ENCODE data around the gene TP53RK. TPM values are rescaled to one million over a fixed set of nuclear protein-coding genes. Genes with fewer than 3 reads are reported as not detected.

TP53RK gene
- total and polyA plus RNA-seq, 3 donors from 2014 or later = 20.9 to 25.8 (median 23.4) TPM

DNA sequence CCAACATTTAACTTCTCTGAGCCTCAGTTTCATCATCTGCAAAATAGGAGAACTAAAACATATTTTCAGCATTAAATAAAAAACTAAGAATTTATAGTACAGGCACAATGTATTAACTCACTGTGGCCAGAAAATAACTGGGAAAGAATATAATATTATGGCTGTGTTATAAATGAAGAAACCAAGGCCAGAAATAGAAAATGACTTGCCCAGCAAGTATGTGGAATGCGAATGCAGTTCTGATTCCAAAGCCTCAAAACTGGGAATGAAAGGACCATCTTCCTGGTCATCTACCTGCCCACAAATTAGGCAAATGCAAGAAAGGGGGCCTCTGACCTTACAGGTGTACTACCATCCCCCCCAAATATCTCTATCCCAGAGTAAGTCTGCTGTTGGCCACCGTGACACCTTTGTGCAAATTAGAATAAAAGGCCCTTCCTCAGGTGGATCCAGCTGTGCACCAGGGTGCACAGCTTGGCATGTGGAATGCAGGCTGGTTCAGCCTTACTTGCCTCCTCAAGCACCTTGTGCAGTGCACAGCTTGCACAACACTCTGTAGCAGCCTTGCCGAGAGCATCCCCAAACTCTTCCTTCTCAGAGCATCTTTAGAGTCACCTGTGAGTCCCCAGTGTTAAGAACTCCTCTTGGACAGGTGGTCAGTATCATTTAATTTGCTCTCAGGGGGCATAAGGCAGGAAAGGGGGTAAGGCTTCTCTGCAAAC, 42.4 kb downstream of the TP53RK start:
- intact Hi-C loops (cut with DNase I; ENCODE audit: low total_unique reads) = no loop called here
- H3K36me3 ChIP-seq (ENCODE audit: low read depth, missing control alignments) = no peaks in the 10 kb centered on the region
- no peak overlapping the region for H3K4me3 ChIP-seq
- H3K27ac ChIP-seq = no peak overlapping the region
- no peaks in the 10 kb centered on the region for H3K4me1 ChIP-seq
- no peaks in the 10 kb centered on the region for H3K9me3 ChIP-seq
- no peak for DNase-seq
- 91 to 98% methylated on average over 2 to 3 of the region's 3 CpGs for WGBS, 2 donors
- TF ChIP-seq, protein P1, sequence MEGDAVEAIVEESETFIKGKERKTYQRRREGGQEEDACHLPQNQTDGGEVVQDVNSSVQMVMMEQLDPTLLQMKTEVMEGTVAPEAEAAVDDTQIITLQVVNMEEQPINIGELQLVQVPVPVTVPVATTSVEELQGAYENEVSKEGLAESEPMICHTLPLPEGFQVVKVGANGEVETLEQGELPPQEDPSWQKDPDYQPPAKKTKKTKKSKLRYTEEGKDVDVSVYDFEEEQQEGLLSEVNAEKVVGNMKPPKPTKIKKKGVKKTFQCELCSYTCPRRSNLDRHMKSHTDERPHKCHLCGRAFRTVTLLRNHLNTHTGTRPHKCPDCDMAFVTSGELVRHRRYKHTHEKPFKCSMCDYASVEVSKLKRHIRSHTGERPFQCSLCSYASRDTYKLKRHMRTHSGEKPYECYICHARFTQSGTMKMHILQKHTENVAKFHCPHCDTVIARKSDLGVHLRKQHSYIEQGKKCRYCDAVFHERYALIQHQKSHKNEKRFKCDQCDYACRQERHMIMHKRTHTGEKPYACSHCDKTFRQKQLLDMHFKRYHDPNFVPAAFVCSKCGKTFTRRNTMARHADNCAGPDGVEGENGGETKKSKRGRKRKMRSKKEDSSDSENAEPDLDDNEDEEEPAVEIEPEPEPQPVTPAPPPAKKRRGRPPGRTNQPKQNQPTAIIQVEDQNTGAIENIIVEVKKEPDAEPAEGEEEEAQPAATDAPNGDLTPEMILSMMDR (IDR thresholded peaks at IDR 0.05) = no peak
- no peaks in the 10 kb centered on the region for H3K27me3 ChIP-seq

DNA sequence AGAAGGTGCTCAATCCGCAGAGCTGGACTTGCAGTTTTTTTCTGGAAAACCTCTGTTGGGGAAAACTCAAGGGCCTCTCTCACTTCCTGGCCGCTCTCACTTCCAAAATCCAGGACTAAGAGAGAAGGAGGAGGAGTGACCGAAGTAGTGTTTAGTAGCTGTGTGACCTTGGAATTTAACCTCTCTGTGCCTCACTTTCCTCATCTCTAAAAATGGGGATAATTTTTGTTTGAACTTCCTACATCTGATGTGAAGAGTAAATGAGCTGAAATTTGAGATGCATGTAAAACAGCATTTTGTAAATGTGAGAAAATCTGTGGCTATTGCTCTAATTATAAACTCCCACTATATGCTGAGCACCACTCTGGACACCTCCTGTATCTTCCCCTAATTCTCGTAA, 43.1 kb downstream of the TP53RK start:
- Histone ChIP-seq H3K36me3 (ENCODE audit: low read depth, missing control alignments) (no peaks in the 10 kb centered on the region), H3K4me3 (no peak overlapping the region), H3K27me3 (no peaks in the 10 kb centered on the region), H3K4me1 (no peaks in the 10 kb centered on the region), H3K9me3 (no peaks in the 10 kb centered on the region), H3K27ac (no peak overlapping the region)
- TF ChIP-seq, protein P1 (IDR thresholded peaks at IDR 0.05) = no peak
- TF ChIP-seq POLR2A (IDR thresholded peaks at IDR 0.05) = no peak
- WGBS, 2 donors = 57 to 69% methylated on average over 4 of the region's 4 CpGs
- intact Hi-C loops (cut with DNase I; ENCODE audit: low total_unique reads) = no loop called here
- no peak for DNase-seq

DNA sequence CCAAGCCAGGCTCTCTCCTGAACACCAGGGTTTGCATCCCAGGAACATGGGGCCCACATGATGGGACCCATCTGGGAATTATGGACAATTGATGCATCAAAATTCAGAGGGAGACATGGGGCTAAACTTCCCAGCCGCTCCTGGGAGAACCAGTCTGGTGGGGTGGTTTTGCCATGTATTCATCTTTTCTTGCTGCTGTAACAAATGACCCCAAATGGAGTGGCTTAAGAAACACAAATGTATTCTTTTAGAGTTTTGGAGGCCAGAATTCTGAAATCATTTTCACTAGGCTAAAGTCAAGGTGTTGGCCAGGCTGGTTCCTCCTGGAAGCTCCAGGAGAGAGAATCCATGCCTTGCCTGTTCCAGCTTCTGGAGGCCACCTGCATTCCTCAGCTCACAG, 44.5 kb downstream of the TP53RK start:
- Histone ChIP-seq H3K4me3 (no peak overlapping the region), H3K27ac (no peak overlapping the region), H3K27me3 (no peaks in the 10 kb centered on the region), H3K36me3 (ENCODE audit: low read depth, missing control alignments) (no peaks in the 10 kb centered on the region), H3K9me3 (no peaks in the 10 kb centered on the region), H3K4me1 (no peaks in the 10 kb centered on the region)
- WGBS, 2 donors = 94% methylated on average over 1 of the region's 1 CpG
- TF ChIP-seq POLR2A (IDR thresholded peaks at IDR 0.05) = no peak
- TF ChIP-seq, protein P1 (IDR thresholded peaks at IDR 0.05) = no peak
- intact Hi-C loops (cut with DNase I; ENCODE audit: low total_unique reads) = no loop called here
- no peak for DNase-seq

DNA sequence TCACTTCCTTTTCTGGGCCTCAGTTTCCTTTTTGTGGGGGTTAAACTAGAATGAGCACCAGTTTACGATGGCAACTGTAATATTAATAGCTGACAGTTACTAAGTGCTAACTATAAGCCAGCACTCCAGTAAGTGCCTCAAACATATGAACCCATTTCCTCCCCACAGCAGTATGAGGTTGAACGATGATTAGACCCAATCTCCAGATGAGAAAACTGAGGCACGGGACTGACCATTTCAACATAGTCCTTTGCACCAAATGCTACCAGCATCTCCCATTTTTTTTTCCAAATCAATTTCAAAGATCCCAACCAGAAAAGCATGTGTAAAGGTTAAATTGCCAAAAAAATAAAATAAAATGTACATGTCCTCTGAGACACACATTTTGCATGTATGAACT, 45.1 kb downstream of the TP53RK start:
- 87 to 94% methylated on average over 3 of the region's 3 CpGs for WGBS, 2 donors
- Histone ChIP-seq H3K27me3 (no peaks in the 10 kb centered on the region), H3K9me3 (no peaks in the 10 kb centered on the region), H3K27ac (no peak overlapping the region), H3K4me3 (no peak overlapping the region), H3K4me1 (no peaks in the 10 kb centered on the region), H3K36me3 (ENCODE audit: low read depth, missing control alignments) (no peaks in the 10 kb centered on the region)
- intact Hi-C loops (cut with DNase I; ENCODE audit: low total_unique reads) = no loop called here
- TF ChIP-seq POLR2A (IDR thresholded peaks at IDR 0.05) = no peak
- TF ChIP-seq, protein P1 (IDR thresholded peaks at IDR 0.05) = no peak
- no peak for DNase-seq

DNA sequence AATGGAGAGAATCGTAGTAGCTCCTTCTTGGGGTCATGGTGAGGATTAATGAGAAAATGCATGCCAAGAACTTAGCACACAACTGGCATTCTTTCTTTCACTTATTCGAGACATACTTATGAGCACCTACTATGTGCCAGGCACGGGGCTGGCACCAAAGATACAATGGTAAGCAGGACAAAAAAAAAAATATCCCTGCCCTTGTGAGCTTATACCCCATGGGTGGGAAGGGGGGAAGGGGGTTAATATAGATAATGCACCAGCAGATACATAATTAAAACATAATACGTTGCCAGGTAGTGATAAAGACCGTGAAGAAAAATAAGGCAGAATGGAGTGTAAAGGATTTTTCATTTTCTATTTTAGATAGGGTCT, 46.3 kb downstream of the TP53RK start:
- H3K27me3 ChIP-seq = no peaks in the 10 kb centered on the region
- intact Hi-C loops (cut with DNase I; ENCODE audit: low total_unique reads) = no loop called here
- no peaks in the 10 kb centered on the region for H3K9me3 ChIP-seq
- H3K36me3 ChIP-seq (ENCODE audit: low read depth, missing control alignments) = no peaks in the 10 kb centered on the region
- DNase-seq = no peak
- no peak overlapping the region for H3K27ac ChIP-seq
- H3K4me3 ChIP-seq = no peak overlapping the region
- no peaks in the 10 kb centered on the region for H3K4me1 ChIP-seq
- no peak for TF ChIP-seq POLR2A (IDR thresholded peaks at IDR 0.05)
- WGBS, 2 donors = 81 to 83% methylated on average over 5 of the region's 5 CpGs

All from testis (tissue), 3 donors.